GM23248 (cell line): ENCODE data around the gene SPOP. TPM values are rescaled to one million over a fixed set of nuclear protein-coding genes. Genes with fewer than 3 reads are reported as not detected.

Experiments used
- DNase-seq: peaks from one replicate; pipeline ENCODE4 v3.0.0-alpha.2; 2015
- H2AFZ ChIP-seq: fragments of 200-600 bp; sonication (generic); 2 replicates; pipeline ENCODE4 v1.6.1; 2016; ENCODE audit warnings: antibody characterized with exemption
- H3F3A ChIP-seq: fragments of 200-600 bp; sonication (generic); 2 replicates; pipeline ENCODE4 v1.6.1; 2016; ENCODE audit warnings: mild to moderate bottlenecking, antibody characterized with exemption, mixed run types; ENCODE audit not compliant: insufficient read depth
- H3K27ac ChIP-seq: fragments of 200-600 bp; sonication (generic); 2 replicates; pipeline ENCODE4 v1.5.1; 2016; ENCODE audit warnings: mild to moderate bottlenecking
- H3K27me3 ChIP-seq: fragments of 200-600 bp; sonication (generic); replicated peaks from 2 replicates; pipeline ENCODE4 v1.6.1; 2016; ENCODE audit warnings: mild to moderate bottlenecking; ENCODE audit not compliant: insufficient read depth
- H3K36me3 ChIP-seq: fragments of 200-600 bp; sonication (generic); 2 replicates; pipeline ENCODE4 v1.6.1; 2016; ENCODE audit warnings: low read depth, mild to moderate bottlenecking
- H3K4me1 ChIP-seq: fragments of 200-600 bp; sonication (generic); 2 replicates; pipeline ENCODE4 v1.6.1; 2016; ENCODE audit warnings: mild to moderate bottlenecking; ENCODE audit not compliant: insufficient read depth
- H3K4me2 ChIP-seq: fragments of 200-600 bp; sonication (generic); one replicate; pipeline ENCODE4 v1.6.1; 2016; ENCODE audit warnings: mild to moderate bottlenecking; ENCODE audit not compliant: unreplicated experiment
- H3K4me3 ChIP-seq: fragments of 200-600 bp; sonication (generic); 2 replicates; pipeline ENCODE4 v1.5.1; 2016; ENCODE audit warnings: mild to moderate bottlenecking
- H3K79me2 ChIP-seq: fragments of 200-600 bp; sonication (generic); 2 replicates; pipeline ENCODE4 v1.6.1; 2016; ENCODE audit warnings: mild to moderate bottlenecking; ENCODE audit not compliant: insufficient read depth
- H3K9ac ChIP-seq: fragments of 200-600 bp; sonication (generic); 2 replicates; pipeline ENCODE4 v1.6.1; 2016; ENCODE audit warnings: mild to moderate bottlenecking
- H3K9me2 ChIP-seq: fragments of 200-600 bp; sonication (generic); 2 replicates; pipeline ENCODE4 v1.6.1; 2016; ENCODE audit warnings: mixed run types, mild to moderate bottlenecking, moderate library complexity; ENCODE audit not compliant: insufficient read depth
- H3K9me3 ChIP-seq: fragments of 200-600 bp; sonication (generic); one replicate; pipeline ENCODE4 v1.6.1; 2017; ENCODE audit warnings: low read depth
- H4K20me1 ChIP-seq: fragments of 200-600 bp; sonication (generic); 2 replicates; pipeline ENCODE4 v1.6.0; 2016; ENCODE audit not compliant: insufficient read depth
- EZH2 ChIP-seq: fragments of 200-600 bp; sonication (generic); IDR thresholded peaks from 2 replicates; pipeline ENCODE4 v1.6.1; 2018; ENCODE audit warnings: antibody characterized with exemption, mild to moderate bottlenecking; ENCODE audit not compliant: insufficient read depth, poor library complexity, severe bottlenecking
- EZH2phosphoT487 ChIP-seq: fragments of 200-600 bp; sonication (generic); IDR thresholded peaks from 2 replicates; pipeline ENCODE4 v1.6.1; 2018; ENCODE audit warnings: antibody characterized with exemption, moderate library complexity, mild to moderate bottlenecking, low read depth; ENCODE audit not compliant: insufficient read depth
- WGBS, 2 experiments: methylation state at CpG; one replicate each; pipeline ENCODE4 v1.1.6; 2015 to 2017; ENCODE audit warnings: low lambda C conversion rate in 2 of 2, low coverage in 1 of 2; ENCODE audit errors: missing lambda C conversion rate in 2 of 2; 5-methylcytosine and 5-hydroxymethylcytosine counted together
- in situ Hi-C: fragments of 300-500 bp; cut with MboI; formaldehyde crosslinking; loops from 2 replicates; pipeline ENCODE4 v1.15.0; 2020
- polyA plus RNA-seq: library from polyadenylated mRNA; unstranded; fragments of >200 nt; fragmentation: Nextera tagmentation; extraction: Ambion mirVana; gene quantifications from 2 replicates; pipeline ENCODE4 v1.2.1, GENCODE V29; 2016
- total RNA-seq: library from RNA; depleted of rRNA; stranded (reverse); fragments of >200 nt; shearing (Covaris generic); gene quantifications from 2 replicates; pipeline ENCODE4 v1.2.3, GENCODE V29; 2014

The SPOP gene
- total and polyA plus RNA-seq, 2 experiments from 2014 or later, result 64.1 to 69.8 TPM

DNA sequence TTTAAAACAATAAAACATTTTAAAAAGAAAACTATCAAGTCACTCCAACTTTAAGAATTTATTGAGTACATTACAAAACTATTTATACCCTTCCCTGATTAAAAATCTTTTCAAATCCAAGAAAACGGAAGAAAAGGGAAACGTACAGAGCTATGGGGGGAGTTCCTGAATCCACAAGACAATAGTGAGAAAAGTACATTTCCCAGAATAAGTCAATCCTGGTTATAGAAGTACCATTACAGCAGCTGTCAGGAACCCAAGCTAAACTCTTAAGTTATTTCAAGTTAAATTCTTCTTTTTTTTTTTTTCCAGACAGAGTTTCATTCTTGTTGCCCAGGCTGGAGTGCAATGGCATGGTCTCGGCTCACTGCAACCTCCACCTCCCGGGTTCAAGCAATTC, 45.7 kb downstream of the SPOP start:
- H3K9ac ChIP-seq, result no peak overlapping the region
- H3K4me3 ChIP-seq, result no peak overlapping the region
- no peaks in the 10 kb centered on the region for H3K9me2 ChIP-seq
- H3K36me3 ChIP-seq, result no peaks in the 10 kb centered on the region
- no peaks in the 10 kb centered on the region for H4K20me1 ChIP-seq
- no peak for DNase-seq
- peaks cover 28% of the 10 kb centered on the region; the same call in 1 of the 2 replicates for H3F3A ChIP-seq
- no peak overlapping the region for H3K4me2 ChIP-seq
- 27 to 56% methylated on average over 3 to 4 of the region's 4 CpGs for WGBS, 2 experiments
- no peaks in the 10 kb centered on the region for H3K27me3 ChIP-seq
- no peaks in the 10 kb centered on the region for H3K9me3 ChIP-seq
- peaks cover 87% of the 10 kb centered on the region for H3K79me2 ChIP-seq
- no peak for TF ChIP-seq EZH2phosphoT487
- TF ChIP-seq EZH2, result no peak
- peaks cover 84% of the 10 kb centered on the region for H3K4me1 ChIP-seq
- H2AFZ ChIP-seq, result no peak overlapping the region
- no peak overlapping the region for H3K27ac ChIP-seq
- in situ Hi-C loops, result no loop called here

GRCh38 chr17:49631496-49631895, 46.4 kb downstream of the SPOP start:
- Histone ChIP-seq H3K9me2 (no peaks in the 10 kb centered on the region), H3K27ac (no peak overlapping the region), H3F3A (peaks cover 24% of the 10 kb centered on the region; the same call in 1 of the 2 replicates), H3K27me3 (no peaks in the 10 kb centered on the region), H3K9ac (no peak overlapping the region), H3K36me3 (no peaks in the 10 kb centered on the region), H2AFZ (no peak overlapping the region), H3K4me1 (peaks cover 80% of the 10 kb centered on the region), H3K4me2 (no peak overlapping the region), H3K9me3 (no peaks in the 10 kb centered on the region), H4K20me1 (no peaks in the 10 kb centered on the region), H3K4me3 (no peak overlapping the region), H3K79me2 (peaks cover 87% of the 10 kb centered on the region)
- DNase-seq, result peak; percentile 33
- WGBS, 2 experiments, result 80 to 94% methylated on average over 1 of the region's 1 CpG
- TF ChIP-seq EZH2 (no peak), EZH2phosphoT487 (no peak)
- in situ Hi-C loops, result no loop called here

- Histone ChIP-seq H3K4me3 (no peak overlapping the region), H3K9me3 (no peaks in the 10 kb centered on the region), H3K79me2 (peaks cover 89% of the 10 kb centered on the region), H3F3A (peaks cover 21% of the 10 kb centered on the region; the same call in 1 of the 2 replicates), H3K27ac (no peak overlapping the region), H3K27me3 (no peaks in the 10 kb centered on the region), H4K20me1 (no peaks in the 10 kb centered on the region), H3K9ac (no peak overlapping the region), H3K36me3 (no peaks in the 10 kb centered on the region), H3K4me1 (peaks cover 69% of the 10 kb centered on the region), H2AFZ (no peak overlapping the region), H3K4me2 (no peak overlapping the region), H3K9me2 (no peaks in the 10 kb centered on the region)
- TF ChIP-seq EZH2phosphoT487 (no peak), EZH2 (no peak)
- no peak for DNase-seq
- in situ Hi-C loops, result no loop called here
- WGBS, 2 experiments, result 66 to 70% methylated on average over 6 of the region's 6 CpGs
Measured at GRCh38 chr17:49630113-49630900, 47.6 kb downstream of the SPOP start.

DNA sequence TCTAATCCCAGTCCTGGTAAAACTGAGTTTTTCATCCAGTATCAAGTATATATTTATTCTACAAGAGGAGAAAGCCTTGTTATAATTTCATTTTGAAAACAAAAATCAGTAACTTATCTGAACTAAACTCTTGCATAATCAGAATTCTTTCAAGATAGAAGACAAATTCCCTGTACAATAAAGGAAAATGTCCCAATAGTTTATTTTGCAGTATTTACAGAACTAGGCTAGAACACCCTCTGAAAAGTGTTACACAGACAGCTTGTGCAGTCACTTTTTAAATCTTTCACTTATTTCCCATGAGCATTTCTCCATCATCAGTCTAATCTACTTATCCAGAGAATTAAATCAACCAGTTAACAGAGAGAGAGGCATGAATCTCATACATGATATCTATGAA, 48.5 kb downstream of the SPOP start:
- Histone ChIP-seq H3K9me3 (no peaks in the 10 kb centered on the region), H3K79me2 (peaks cover 97% of the 10 kb centered on the region), H3K9ac (no peak overlapping the region), H3K4me1 (peaks cover 69% of the 10 kb centered on the region), H3K4me2 (no peak overlapping the region), H3K36me3 (no peaks in the 10 kb centered on the region), H3K4me3 (no peak overlapping the region), H3F3A (peaks cover 13% of the 10 kb centered on the region; the same call in 1 of the 2 replicates), H2AFZ (no peak overlapping the region), H3K27ac (no peak overlapping the region), H3K27me3 (no peaks in the 10 kb centered on the region), H3K9me2 (no peaks in the 10 kb centered on the region), H4K20me1 (no peaks in the 10 kb centered on the region)
- in situ Hi-C loops, result no loop called here
- no peak for TF ChIP-seq EZH2
- TF ChIP-seq EZH2phosphoT487, result no peak
- no peak for DNase-seq
